GM18951 (cell line): ENCODE data around the gene PPP2R2C.

Experiments
- POLR2A ChIP-seq: IDR thresholded peaks from 4 replicates; pipeline ENCODE4 v1.6.1; 2011; ENCODE audit warnings: mild to moderate bottlenecking; ENCODE audit not compliant: insufficient read length, insufficient read depth; ENCODE audit errors: extremely low read depth
- in situ Hi-C: fragments of 300-500 bp; cut with MboI; formaldehyde crosslinking; loops from one replicate; pipeline ENCODE4 v1.12.0; 2022; ENCODE audit warnings: low sequenced_read_pairs, mixed read lengths, inconsistent platforms; ENCODE audit not compliant: unreplicated experiment

The PPP2R2C gene

DNA sequence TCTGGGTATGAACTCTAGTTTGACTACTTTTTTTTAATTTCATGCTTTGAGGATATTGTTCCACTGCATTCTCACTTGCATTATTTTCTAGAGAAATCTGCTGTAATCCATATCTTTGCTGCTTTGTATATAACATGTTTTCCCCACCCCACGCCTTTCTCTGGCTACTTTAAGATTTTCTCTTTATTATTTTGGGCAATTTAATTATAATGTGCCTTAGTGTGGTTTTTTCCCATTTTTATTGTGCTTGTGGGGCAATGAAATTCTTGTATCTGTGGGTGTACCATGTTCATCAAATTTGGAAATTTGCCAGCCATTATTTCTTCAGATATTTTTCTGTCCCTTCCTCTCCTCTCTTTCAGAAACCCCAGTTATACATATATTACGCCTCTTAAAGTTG is 15.1 kb upstream of the PPP2R2C start:
- no peak for TF ChIP-seq POLR2A
- in situ Hi-C loops, result no loop called here

DNA sequence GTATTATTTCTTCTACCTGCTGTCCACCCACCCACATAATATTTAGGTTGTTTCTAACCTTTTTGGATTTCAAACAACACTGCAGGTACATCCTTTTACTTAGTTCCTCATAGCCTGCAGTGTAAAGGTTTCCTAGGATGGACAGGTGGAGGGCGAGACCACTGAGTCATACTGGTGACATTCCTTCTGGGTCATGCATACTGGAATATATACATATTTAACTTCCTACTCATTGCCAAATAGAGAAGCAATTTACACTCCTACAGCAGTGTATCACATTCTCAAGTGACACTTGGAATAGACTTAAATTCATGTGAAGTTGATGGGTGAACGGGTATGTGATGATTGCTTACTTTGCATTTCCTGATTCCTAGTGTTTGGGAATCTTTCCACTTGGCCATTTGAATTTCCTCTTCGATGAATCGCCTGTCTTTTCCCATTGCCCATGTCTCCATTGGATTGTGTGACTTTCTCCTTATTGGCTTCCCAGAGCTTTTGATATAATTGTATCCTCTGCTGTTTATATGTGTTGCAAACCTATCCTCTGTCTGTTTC is 8.2 kb upstream of the PPP2R2C start:
- TF ChIP-seq POLR2A, result no peak
- in situ Hi-C loops, result no loop called here

GRCh38 chr4:6478546-6479220 is 6.3 kb upstream of the PPP2R2C start:
- TF ChIP-seq POLR2A, result no peak
- in situ Hi-C loops, result no loop called here

DNA sequence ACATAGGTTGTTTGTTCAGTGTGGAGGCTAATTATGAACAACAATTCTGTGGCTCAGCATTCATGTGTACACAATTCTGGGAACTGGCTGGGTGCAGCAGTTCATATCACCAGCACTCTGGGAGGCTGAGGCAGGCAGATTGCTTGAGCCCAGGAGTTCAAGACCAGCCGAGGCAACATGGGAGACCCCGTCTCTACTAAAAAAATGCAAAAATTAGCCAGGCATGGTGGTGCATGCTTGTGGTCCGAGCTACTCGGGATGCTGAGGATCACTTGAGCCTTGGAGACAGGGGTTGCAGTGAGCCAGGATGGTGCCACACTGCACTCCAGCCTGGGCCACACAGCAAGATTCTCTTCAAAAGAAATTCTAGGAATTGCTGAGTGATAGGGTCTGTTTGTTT is 4.5 kb upstream of the PPP2R2C start:
- in situ Hi-C loops, result no loop called here
- TF ChIP-seq POLR2A, result no peak

DNA sequence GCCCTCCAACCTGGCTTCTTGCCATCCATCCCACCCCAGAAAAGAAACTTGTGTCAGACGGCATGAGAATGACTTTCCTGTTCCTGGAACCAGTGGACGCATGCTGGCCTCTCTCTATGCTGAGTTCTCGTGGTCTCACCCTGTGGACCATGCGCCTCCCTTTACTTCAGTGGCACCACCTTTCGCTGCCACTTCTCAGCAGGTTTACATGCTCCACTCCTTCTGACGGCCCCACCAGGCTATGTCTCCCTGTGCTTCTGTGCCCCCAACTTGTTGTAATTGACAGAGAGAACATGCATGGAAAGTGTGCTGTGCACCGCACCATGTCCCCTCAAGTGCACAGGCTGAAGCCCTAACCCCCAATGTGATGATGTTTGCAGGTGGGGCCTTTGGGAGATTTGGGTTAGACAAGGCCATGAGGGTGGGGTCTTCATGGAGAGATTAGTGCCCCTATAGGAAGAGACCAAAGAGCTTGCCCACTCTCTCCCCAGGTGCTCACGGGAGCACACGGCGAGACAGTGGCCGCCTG is 3.1 kb upstream of the PPP2R2C start:
- in situ Hi-C loops, result no loop called here
- no peak for TF ChIP-seq POLR2A

GRCh38 chr4:6474705-6475457 is 2.5 kb upstream of the PPP2R2C start:
- TF ChIP-seq POLR2A, result no peak
- in situ Hi-C loops, result no loop called here

DNA sequence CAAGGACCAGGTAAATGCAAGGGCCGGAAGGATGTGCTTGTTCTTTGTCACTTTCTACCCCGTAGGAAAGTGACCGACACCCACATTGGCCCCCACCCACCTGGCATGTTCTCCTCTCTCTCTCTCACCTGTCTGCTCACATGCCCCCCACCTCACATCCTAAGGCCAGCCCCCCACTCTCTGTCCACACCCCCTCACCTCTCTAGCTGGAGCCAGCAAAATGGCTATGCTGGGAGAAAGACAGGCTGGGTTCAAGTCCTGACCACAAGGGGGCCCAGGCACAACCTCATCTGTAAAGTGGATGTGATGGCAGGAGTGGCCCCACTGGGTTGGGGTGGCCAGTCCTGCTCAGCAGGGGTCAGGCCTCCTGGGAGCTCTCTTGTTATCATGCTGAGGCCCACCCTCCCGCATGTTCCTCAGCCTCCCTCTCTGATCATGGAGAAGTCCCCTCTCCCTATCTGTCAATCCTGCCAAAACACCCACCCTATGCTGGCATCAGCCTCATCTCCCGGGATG is 1.7 kb upstream of the PPP2R2C start:
- in situ Hi-C loops, result no loop called here
- TF ChIP-seq POLR2A, result no peak

- in situ Hi-C loops, result no loop called here
- TF ChIP-seq POLR2A, result no peak
Observed at GRCh38 chr4:6473264-6474052, 1.0 kb upstream of the PPP2R2C start.

DNA sequence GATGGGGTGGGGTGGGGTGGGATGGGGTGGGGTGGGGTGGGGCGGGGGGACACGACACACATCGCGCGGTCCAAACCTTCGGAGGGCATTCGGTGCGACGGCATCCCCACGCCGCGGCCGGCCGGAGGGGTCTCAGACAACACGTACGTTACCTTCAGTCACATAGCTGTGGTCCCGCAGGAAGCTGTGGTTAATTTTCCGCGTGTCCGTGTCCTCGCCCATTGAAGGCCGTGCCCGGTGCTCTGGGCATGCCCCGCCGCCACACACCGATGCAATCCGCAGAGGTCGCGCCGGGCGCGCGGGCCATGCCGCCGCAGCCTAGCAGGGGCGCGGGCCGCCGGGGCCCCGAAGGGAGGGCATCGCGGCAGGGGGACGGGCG is 417 bp downstream of the PPP2R2C start:
- in situ Hi-C loops, result no loop called here

DNA sequence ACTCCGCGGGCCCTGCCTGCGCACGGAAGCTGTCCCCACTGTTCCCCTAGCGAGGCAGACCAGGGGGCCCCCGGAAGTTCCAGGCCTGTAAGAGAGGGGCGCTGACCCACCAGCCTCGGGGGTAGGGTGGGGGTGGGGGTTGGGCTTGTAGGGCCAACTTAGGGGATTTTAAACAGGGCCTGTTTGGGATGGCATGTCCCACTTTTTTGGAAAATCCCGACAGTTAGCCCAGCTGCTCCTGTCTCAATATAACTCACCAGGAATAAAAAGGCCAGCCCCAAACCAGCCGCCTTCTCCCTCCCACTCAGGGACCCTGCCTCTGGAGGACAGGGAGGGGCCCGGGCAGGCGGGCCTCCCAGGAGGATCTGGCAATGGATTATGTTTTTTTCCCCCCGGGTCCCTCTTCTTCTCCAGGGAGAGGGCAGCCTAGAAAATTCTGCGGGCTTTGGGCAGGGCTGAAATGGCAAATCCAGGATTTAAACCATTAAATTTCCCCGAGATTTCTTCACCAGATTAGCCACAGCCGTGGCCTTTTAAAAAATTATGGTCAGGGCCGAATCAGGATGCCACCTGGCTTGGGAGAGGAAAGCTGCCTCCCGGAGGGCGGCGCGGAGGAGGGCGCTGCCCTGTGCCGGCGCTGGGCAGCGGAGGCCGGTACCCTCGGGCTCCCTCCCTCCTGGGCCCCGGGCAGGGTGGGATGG is 957 bp downstream of the PPP2R2C start:
- in situ Hi-C loops, result no loop called here
- TF ChIP-seq POLR2A, result no peak

More for the DNA sequence above, 417 bp downstream of the PPP2R2C start:
- no peak for TF ChIP-seq POLR2A

- in situ Hi-C loops, result no loop called here
- no peak for TF ChIP-seq POLR2A
Observed at GRCh38 chr4:6470502-6471306, 1.7 kb downstream of the PPP2R2C start.
